PC-3 (cell line): ENCODE results near the gene HSPA9. TPM values are rescaled to one million over a fixed set of nuclear protein-coding genes. Genes with fewer than 3 reads are reported as not detected.

ENCODE experiments used
- ATAC-seq: fragments of 200-7000 bp; cut with Tn5 transposase; 2 replicates; pipeline ENCODE4 v1.9.1; 2020; ENCODE audit warnings: mild to moderate bottlenecking, moderate library complexity
- BruUV-seq: library from RNA; stranded (reverse); fragments of 400-500 nt; replicated peaks from 2 replicates; lab custom pipeline; 2021; lab: Mats Ljungman, UMichigan
- CTCF ChIA-PET: fragments of 300-600 bp; sonication (Branson Sonifier 250); formaldehyde crosslinking; loops from one replicate; lab custom pipeline; 2022; ENCODE audit warnings: antibody characterized with exemption; lab: Charles Lee
- POLR2A ChIA-PET: fragments of 300-600 bp; sonication (Branson Sonifier 250); formaldehyde crosslinking; loops from one replicate; lab custom pipeline; 2022; ENCODE audit warnings: antibody characterized with exemption; ENCODE audit not compliant: unreplicated experiment; lab: Charles Lee
- DNase-seq: peaks from one replicate; pipeline ENCODE4 v3.0.0-alpha.2; 2015
- H2AFZ ChIP-seq: fragments of 300-600 bp; sonication (generic); 2 replicates; pipeline ENCODE4 v1.6.0; 2016; ENCODE audit warnings: antibody characterized with exemption, low read length
- H3F3A ChIP-seq: fragments of 300-600 bp; sonication (generic); one replicate; pipeline ENCODE4 v1.6.0; 2017; ENCODE audit warnings: antibody characterized with exemption, low read length, control low read depth, mild to moderate bottlenecking; ENCODE audit not compliant: unreplicated experiment
- H3K27ac ChIP-seq: fragments of 300-600 bp; sonication (generic); 2 replicates; pipeline ENCODE4 v1.5.1; 2016; ENCODE audit warnings: mild to moderate bottlenecking, low read length
- H3K27me3 ChIP-seq: fragments of 300-600 bp; sonication (generic); 2 replicates; pipeline ENCODE4 v1.6.1; 2016; ENCODE audit warnings: low read length, mixed read lengths
- H3K36me3 ChIP-seq: fragments of 300-600 bp; sonication (generic); 2 replicates; pipeline ENCODE4 v1.6.1; 2016; ENCODE audit warnings: low read depth, mixed run types, low read length, mixed read lengths
- H3K4me1 ChIP-seq: fragments of 300-600 bp; sonication (generic); 2 replicates; pipeline ENCODE4 v1.5.1; 2016; ENCODE audit warnings: low read length; ENCODE audit not compliant: insufficient read depth
- H3K4me2 ChIP-seq: fragments of 300-600 bp; sonication (generic); 2 replicates; pipeline ENCODE4 v1.6.0; 2016; ENCODE audit warnings: low read length
- H3K4me3 ChIP-seq: fragments of 300-600 bp; sonication (generic); 2 replicates; pipeline ENCODE4 v1.5.1; 2016; ENCODE audit warnings: mild to moderate bottlenecking, low read length, mixed read lengths
- H3K79me2 ChIP-seq: fragments of 300-600 bp; sonication (generic); 2 replicates; pipeline ENCODE4 v1.6.1; 2017; ENCODE audit warnings: low read length, mixed read lengths
- H3K9ac ChIP-seq: fragments of 300-600 bp; sonication (generic); 2 replicates; pipeline ENCODE4 v1.6.0; 2016; ENCODE audit warnings: mild to moderate bottlenecking, low read length
- H3K9me2 ChIP-seq: fragments of 300-600 bp; sonication (generic); replicated peaks from 2 replicates; pipeline ENCODE4 v1.6.1; 2016; ENCODE audit warnings: mixed run types, low read length, mixed read lengths
- H3K9me3 ChIP-seq: fragments of 300-600 bp; sonication (generic); 2 replicates; pipeline ENCODE4 v1.6.1; 2016; ENCODE audit warnings: low read length, mixed read lengths
- H4K20me1 ChIP-seq: fragments of 300-600 bp; sonication (generic); 2 replicates; pipeline ENCODE4 v1.6.1; 2016; ENCODE audit warnings: low read length, mixed read lengths
- CTCF ChIP-seq: fragments of 300-600 bp; sonication (generic); conservative IDR thresholded peaks from 2 replicates; pipeline ENCODE4 v1.5.1; 2017; ENCODE audit warnings: antibody characterized with exemption, low read depth, mild to moderate bottlenecking, low read length
- EZH2 ChIP-seq: fragments of 300-600 bp; sonication (generic); IDR thresholded peaks from one replicate; pipeline ENCODE4 v1.6.1; 2017; ENCODE audit warnings: antibody characterized with exemption, mild to moderate bottlenecking, low read length; ENCODE audit not compliant: unreplicated experiment
- EZH2phosphoT487 ChIP-seq: fragments of 300-600 bp; sonication (generic); IDR thresholded peaks from 2 replicates; pipeline ENCODE4 v1.6.1; 2018; ENCODE audit warnings: mild to moderate bottlenecking, antibody characterized with exemption, low read length, borderline replicate concordance
- intact Hi-C: fragments of 100-400 bp; cut with micrococcal nuclease; formaldehyde crosslinking; loops from 2 replicates; pipeline ENCODE4 v1.9.0; 2023
- total RNA-seq: library from RNA; depleted of rRNA; stranded (reverse); fragments of >200 nt; gene quantifications from 2 replicates; pipeline ENCODE4 v1.2.3, GENCODE V29; 2014

HSPA9 gene
- total RNA-seq, 1 experiment from 2014 or later = 432 TPM

GRCh38 chr5:138603249-138603920 lies 28.2 kb upstream of the HSPA9 start:
- TF ChIP-seq EZH2phosphoT487 = no peak
- no peaks in the 10 kb centered on the region for H3K79me2 ChIP-seq
- intact Hi-C loops = no loop called here
- H3K4me1 ChIP-seq = no peaks in the 10 kb centered on the region
- no peaks in the 10 kb centered on the region for H4K20me1 ChIP-seq
- no peak overlapping the region for H3K27ac ChIP-seq
- no peaks in the 10 kb centered on the region for H3K9me2 ChIP-seq
- no peak overlapping the region for H2AFZ ChIP-seq
- H3K4me3 ChIP-seq = no peak overlapping the region
- H3K36me3 ChIP-seq = no peaks in the 10 kb centered on the region
- no peak overlapping the region for H3K4me2 ChIP-seq
- no peaks in the 10 kb centered on the region for H3K27me3 ChIP-seq
- DNase-seq = no peak
- H3K9me3 ChIP-seq = no peaks in the 10 kb centered on the region
- ChIA-PET POLR2A (no interaction called here), CTCF (no interaction called here)
- ATAC-seq = no peak
- no peaks in the 10 kb centered on the region for H3F3A ChIP-seq
- H3K9ac ChIP-seq = no peak overlapping the region
- BruUV-seq = no TSS peak

GRCh38 chr5:138602371-138603000 lies 27.3 kb upstream of the HSPA9 start:
- Histone ChIP-seq H3K9ac (no peak overlapping the region), H3K36me3 (no peaks in the 10 kb centered on the region), H3K79me2 (no peaks in the 10 kb centered on the region), H3F3A (no peaks in the 10 kb centered on the region), H2AFZ (no peak overlapping the region), H3K4me1 (no peaks in the 10 kb centered on the region), H3K27ac (no peak overlapping the region), H3K27me3 (no peaks in the 10 kb centered on the region), H4K20me1 (no peaks in the 10 kb centered on the region), H3K9me2 (no peaks in the 10 kb centered on the region), H3K4me3 (no peak overlapping the region), H3K4me2 (no peak overlapping the region), H3K9me3 (no peaks in the 10 kb centered on the region)
- TF ChIP-seq CTCF (no peak), EZH2 (no peak), EZH2phosphoT487 (no peak)
- ATAC-seq (no peak), DNase-seq (no peak)
- ChIA-PET POLR2A (no interaction called here), CTCF (no interaction called here)
- intact Hi-C loops = no loop called here
- no TSS peak for BruUV-seq

GRCh38 chr5:138601444-138601843 lies 26.2 kb upstream of the HSPA9 start:
- ATAC-seq = no peak
- DNase-seq = no peak
- Histone ChIP-seq H4K20me1 (no peaks in the 10 kb centered on the region), H2AFZ (no peak overlapping the region), H3K4me1 (no peaks in the 10 kb centered on the region), H3K27ac (no peak overlapping the region), H3K9me2 (no peaks in the 10 kb centered on the region), H3K9me3 (no peaks in the 10 kb centered on the region), H3K79me2 (no peaks in the 10 kb centered on the region), H3K36me3 (no peaks in the 10 kb centered on the region), H3K4me3 (no peak overlapping the region), H3F3A (no peaks in the 10 kb centered on the region), H3K4me2 (no peak overlapping the region), H3K27me3 (no peaks in the 10 kb centered on the region), H3K9ac (no peak overlapping the region)
- BruUV-seq = no TSS peak
- intact Hi-C loops = no loop called here
- ChIA-PET POLR2A (no interaction called here), CTCF (no interaction called here)
- TF ChIP-seq CTCF (no peak), EZH2phosphoT487 (no peak), EZH2 (no peak)
